ENCODE measurements around the gene OLFM4. TPM values are rescaled to one million over a fixed set of nuclear protein-coding genes. Genes with fewer than 3 reads are reported as not detected.

The OLFM4 gene
- polyA plus RNA-seq, 3 donors, result not detected

DNA sequence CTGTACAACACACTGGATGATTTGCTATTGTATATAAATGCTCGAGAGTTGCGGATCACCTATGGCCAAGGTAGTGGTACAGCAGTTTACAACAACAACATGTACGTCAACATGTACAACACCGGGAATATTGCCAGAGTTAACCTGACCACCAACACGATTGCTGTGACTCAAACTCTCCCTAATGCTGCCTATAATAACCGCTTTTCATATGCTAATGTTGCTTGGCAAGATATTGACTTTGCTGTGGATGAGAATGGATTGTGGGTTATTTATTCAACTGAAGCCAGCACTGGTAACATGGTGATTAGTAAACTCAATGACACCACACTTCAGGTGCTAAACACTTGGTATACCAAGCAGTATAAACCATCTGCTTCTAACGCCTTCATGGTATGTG, 21.5 kb downstream of the OLFM4 start:
- Histone ChIP-seq H2AFZ (ENCODE audit: insufficient read depth, low read depth, low read length, poor library complexity, severe bottlenecking) (no peak overlapping the region), H3K9me3 (replicated peaks in 1 of 2; ENCODE audit: control insufficient read depth in 1 of 2, insufficient read depth in 1 of 2, low read length in 2 of 2) (no peaks in the 10 kb centered on the region), H3K79me2 (ENCODE audit: insufficient read depth, low read length) (no peaks in the 10 kb centered on the region), H3K4me1 (ENCODE audit: control insufficient read depth in 1 of 2, insufficient read depth in 2 of 2, low read length in 2 of 2) (no peaks in the 10 kb centered on the region), H3K27me3 (ENCODE audit: control insufficient read depth in 2 of 2, insufficient read depth in 2 of 2, low read length in 2 of 2) (no peaks in the 10 kb centered on the region), H3K4me2 (replicated peaks; ENCODE audit: extremely low read depth, low read length, poor library complexity, severe bottlenecking) (no peak overlapping the region), H4K20me1 (ENCODE audit: insufficient read depth, low read length) (no peaks in the 10 kb centered on the region), H3K27ac (ENCODE audit: low read depth in 1 of 2, low read length in 2 of 2) (no peak overlapping the region), H3K9ac (ENCODE audit: insufficient read depth, low read length, poor library complexity, severe bottlenecking) (no peak overlapping the region), H3K36me3 (replicated peaks in 1 of 2; ENCODE audit: control insufficient read depth in 1 of 2, insufficient read depth in 2 of 2, low read length in 2 of 2) (no peaks in the 10 kb centered on the region), H3K4me3 (replicated peaks in 1 of 3; ENCODE audit: low read depth in 2 of 3, low read length in 3 of 3) (no peak overlapping the region)
- WGBS (ENCODE audit: insufficient coverage), result 100% methylated on average over 2 of the region's 7 CpGs
- Mint-ChIP-seq H3K9me3 (peaks cover 0 to 6% (median 0%) of the 10 kb centered on the region in 7 donors), H3K36me3 (no peaks in the 10 kb centered on the region), H3K27me3 (ENCODE audit: low read depth in 3 of 3) (no peaks in the 10 kb centered on the region), H3K4me3 (no peak overlapping the region), H3K27ac (no peak overlapping the region), H3K4me1 (no peaks in the 10 kb centered on the region)
- no peak for DNase-seq
- intact Hi-C loops (cut with micrococcal nuclease), result no loop called here
- TF ChIP-seq, protein P1, sequence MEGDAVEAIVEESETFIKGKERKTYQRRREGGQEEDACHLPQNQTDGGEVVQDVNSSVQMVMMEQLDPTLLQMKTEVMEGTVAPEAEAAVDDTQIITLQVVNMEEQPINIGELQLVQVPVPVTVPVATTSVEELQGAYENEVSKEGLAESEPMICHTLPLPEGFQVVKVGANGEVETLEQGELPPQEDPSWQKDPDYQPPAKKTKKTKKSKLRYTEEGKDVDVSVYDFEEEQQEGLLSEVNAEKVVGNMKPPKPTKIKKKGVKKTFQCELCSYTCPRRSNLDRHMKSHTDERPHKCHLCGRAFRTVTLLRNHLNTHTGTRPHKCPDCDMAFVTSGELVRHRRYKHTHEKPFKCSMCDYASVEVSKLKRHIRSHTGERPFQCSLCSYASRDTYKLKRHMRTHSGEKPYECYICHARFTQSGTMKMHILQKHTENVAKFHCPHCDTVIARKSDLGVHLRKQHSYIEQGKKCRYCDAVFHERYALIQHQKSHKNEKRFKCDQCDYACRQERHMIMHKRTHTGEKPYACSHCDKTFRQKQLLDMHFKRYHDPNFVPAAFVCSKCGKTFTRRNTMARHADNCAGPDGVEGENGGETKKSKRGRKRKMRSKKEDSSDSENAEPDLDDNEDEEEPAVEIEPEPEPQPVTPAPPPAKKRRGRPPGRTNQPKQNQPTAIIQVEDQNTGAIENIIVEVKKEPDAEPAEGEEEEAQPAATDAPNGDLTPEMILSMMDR (IDR thresholded peaks at IDR 0.05), result no peak

DNA sequence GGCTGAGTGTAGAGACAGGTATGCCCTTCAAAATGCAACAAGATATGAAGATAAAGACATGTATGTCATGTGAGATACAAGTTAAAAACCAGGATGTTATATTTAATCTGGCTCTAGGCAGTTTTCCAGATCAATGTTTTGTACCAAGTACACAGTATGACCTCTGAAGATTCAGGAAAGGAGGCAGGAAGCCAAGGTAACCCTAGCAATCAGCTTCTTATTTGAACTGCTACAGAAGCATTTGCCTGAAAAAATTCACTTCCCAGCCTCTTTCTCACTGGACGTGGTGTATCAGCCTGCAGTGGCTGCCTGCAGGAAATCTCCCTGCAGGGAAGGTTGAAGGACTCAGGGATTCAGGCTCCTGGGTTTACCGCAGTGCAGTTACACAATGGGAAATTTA, 24.1 kb downstream of the OLFM4 start:
- Mint-ChIP-seq H3K4me1 (no peaks in the 10 kb centered on the region), H3K4me3 (no peak overlapping the region), H3K36me3 (no peaks in the 10 kb centered on the region), H3K27me3 (ENCODE audit: low read depth in 3 of 3) (peaks cover 0 to 1% (median 0%) of the 10 kb centered on the region in 3 donors), H3K9me3 (peaks cover 0 to 7% (median 2%) of the 10 kb centered on the region in 7 donors), H3K27ac (no peak overlapping the region)
- H3K9me3 ChIP-seq (replicated peaks in 1 of 2; ENCODE audit: control insufficient read depth in 1 of 2, insufficient read depth in 1 of 2, low read length in 2 of 2), result no peaks in the 10 kb centered on the region
- no peak overlapping the region for H3K9ac ChIP-seq (ENCODE audit: insufficient read depth, low read length, poor library complexity, severe bottlenecking)
- no peaks in the 10 kb centered on the region for H3K4me1 ChIP-seq (ENCODE audit: control insufficient read depth in 1 of 2, insufficient read depth in 2 of 2, low read length in 2 of 2)
- H4K20me1 ChIP-seq (ENCODE audit: insufficient read depth, low read length), result no peaks in the 10 kb centered on the region
- H3K36me3 ChIP-seq (replicated peaks in 1 of 2; ENCODE audit: control insufficient read depth in 1 of 2, insufficient read depth in 2 of 2, low read length in 2 of 2), result no peaks in the 10 kb centered on the region
- H3K4me2 ChIP-seq (replicated peaks; ENCODE audit: extremely low read depth, low read length, poor library complexity, severe bottlenecking), result no peak overlapping the region
- no peak overlapping the region for H3K27ac ChIP-seq (ENCODE audit: low read depth in 1 of 2, low read length in 2 of 2)
- H3K27me3 ChIP-seq (ENCODE audit: control insufficient read depth in 2 of 2, insufficient read depth in 2 of 2, low read length in 2 of 2), result no peaks in the 10 kb centered on the region
- H2AFZ ChIP-seq (ENCODE audit: insufficient read depth, low read depth, low read length, poor library complexity, severe bottlenecking), result no peak overlapping the region
- no peak overlapping the region for H3K4me3 ChIP-seq (replicated peaks in 1 of 3; ENCODE audit: low read depth in 2 of 3, low read length in 3 of 3)
- no peak for DNase-seq
- H3K79me2 ChIP-seq (ENCODE audit: insufficient read depth, low read length), result no peaks in the 10 kb centered on the region
- no CpG with 5 or more reads among the region's 2 CpGs for WGBS (ENCODE audit: insufficient coverage)
- TF ChIP-seq, protein P1 (IDR thresholded peaks at IDR 0.05), result no peak
- intact Hi-C loops (cut with micrococcal nuclease), result no loop called here
